GM19372 (cell line): ENCODE results near the gene PSORS1C2.
"Not testable (repeated sequence)": the region's sequence is repeated elsewhere in the genome, so short reads cannot be mapped to it uniquely, and the experiment has no call there.

Source experiments
- ATAC-seq: cut with Tn5 transposase; IDR thresholded peaks from one replicate; pipeline ENCODE4 v1.9.1; 2021; ENCODE audit warnings: mild to moderate bottlenecking, low read depth, moderate library complexity; ENCODE audit not compliant: unreplicated experiment

The PSORS1C2 gene

DNA sequence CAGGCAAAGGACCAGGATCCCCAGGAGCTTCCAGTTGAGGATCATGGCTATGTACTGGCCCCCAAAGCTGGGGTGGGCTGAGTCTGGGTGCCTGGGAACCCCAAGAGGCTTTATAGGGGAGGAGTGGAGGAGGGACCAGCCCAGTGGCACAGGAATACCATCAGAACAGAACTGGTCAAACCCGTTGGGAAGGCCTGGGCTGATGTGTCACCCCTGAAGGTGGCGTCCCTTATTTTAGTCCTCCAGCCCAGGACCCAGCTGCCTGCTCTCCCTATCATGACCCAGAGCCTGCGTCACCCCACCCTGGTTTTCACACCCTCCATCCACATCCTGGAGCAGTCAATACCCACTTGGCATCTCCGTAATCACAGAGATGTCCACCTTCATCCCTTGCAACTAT is at the start of gene PSORS1C2:
Gene PSORS1C2 (minus strand): TSS at position 85 of the 400 bp plus-strand sequence. CDS start 40 bp downstream, at position 45.
- ATAC-seq = no peak

DNA sequence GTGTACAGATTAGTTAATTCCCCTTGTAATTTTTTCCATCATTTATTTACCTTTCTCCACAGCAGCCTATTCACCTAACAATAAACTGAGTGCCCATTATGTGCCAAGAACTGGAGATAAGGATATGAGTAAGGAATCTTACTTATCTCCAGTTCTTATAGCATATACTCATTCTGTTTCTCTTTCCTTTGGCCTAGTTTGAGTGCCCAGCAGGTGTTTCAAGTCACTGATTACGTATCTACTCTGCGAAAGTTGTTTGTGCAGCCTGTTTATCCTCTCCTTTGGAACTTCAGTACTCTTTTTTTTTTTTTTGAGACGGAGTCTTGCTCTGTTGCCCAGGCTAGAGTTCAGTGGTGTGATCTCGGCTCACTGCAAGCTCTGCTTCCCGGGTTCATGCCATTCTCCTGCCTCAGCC is 48.9 kb upstream of the PSORS1C2 start:
- no peak for ATAC-seq

DNA sequence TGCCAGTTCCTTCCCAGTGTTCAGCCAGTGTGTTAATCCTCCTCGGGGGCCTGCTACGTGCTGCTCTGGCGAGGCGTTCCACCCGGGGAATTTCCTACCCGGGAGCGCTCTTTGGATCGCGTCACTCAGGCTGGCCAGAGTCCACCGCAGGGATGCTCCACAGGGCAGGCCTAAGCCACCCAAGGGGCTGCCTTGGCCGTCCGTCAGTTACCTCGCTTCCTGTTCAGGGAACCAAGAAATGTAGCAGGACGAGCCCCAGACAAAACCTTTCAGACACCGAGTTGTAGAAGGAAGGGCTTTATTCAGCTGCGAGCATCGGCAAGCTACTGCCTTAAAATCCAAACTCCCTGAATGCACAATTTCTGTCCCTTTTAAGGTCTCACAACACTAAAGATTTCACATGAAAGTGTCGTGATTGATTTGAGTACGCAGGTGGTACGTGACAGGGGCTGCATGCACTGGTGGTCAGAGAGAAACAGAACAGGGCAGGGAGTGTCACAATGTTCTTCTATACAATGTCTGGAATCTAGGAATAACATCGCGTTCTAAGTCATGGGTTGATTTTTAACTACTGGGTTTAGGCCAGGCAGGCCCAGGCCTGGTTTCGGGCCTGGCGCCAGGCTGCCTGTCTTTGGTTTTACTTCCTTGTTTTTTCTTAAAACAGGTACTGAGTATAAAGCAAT is 47.3 kb upstream of the PSORS1C2 start:
- ATAC-seq = no peak

DNA sequence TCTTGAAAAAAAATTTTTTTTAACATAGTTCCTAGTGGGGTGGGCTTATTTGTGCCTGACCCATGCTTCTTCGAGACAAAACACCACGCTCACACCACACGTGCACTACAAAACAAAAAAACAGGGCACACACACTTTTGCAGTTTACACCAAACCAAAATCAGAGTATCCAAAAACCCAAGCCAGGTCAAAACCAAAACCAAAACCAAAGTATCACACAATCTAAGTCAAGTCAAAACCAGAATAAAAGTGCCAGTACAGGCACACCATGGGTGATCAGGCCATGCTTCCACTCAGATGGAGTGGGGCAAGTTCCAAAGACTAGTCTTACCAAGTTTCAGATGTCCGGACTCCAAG is 46.8 kb upstream of the PSORS1C2 start:
- ATAC-seq = not testable (repeated sequence)

DNA sequence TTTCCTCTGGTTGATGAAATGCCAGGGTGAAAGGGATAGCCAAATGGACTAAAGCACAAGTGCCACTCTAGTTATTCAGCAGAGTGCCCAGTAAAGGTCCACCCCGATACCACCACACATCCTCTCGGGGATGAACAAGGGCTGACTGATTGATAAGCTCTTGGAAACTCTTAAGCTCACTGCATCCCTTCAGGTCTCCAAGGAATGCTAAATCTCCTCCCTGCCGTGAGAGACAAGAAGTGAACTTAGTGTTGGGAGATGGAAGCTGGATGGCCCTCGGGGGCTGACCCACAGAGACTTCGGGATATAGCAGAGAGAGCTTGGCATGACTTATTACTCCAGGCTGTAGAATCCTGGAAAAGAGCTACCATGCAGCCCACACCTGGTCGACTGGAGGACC is 45.0 kb upstream of the PSORS1C2 start:
- ATAC-seq = not testable (repeated sequence)

DNA sequence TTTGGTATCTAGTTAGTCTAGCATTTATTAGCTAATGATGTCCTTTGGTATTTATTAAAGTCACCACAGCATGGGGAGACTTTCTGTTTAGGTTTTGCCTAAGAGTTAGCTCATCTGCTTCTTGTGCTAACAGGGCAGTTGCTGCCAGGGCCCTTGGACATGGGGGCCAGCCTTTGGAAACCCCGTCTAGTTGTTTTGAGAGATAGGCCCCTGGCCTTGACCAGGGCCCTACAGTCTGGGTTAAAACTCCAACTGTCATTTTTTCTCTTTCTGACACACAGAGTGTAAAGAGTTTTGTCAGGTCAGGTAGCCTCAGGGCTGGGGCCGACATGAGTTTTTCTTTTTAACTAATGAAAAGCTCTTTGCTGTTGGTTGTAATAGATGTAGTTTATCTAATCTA is 44.4 kb upstream of the PSORS1C2 start:
- not testable (repeated sequence) for ATAC-seq

DNA sequence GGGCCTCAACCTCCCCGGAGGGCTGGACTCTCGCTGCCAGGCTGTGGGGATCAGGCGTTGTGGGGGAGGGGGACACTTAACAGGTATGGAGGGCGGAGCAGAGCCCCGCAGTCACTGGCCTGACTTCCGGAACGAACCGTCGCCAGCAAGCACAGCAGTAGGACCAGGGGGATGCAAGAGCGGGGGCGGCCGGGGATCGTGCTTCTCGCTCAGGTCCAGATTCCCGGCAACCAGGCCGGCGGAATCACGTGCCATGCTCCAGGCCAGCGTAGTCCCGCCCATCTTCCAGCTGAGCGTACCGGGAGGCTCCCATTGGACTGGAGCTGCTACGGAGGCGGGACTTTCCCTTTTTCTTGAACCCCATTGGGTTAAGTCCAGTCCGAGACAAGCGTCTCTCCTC is 41.6 kb upstream of the PSORS1C2 start:
- no peak for ATAC-seq

DNA sequence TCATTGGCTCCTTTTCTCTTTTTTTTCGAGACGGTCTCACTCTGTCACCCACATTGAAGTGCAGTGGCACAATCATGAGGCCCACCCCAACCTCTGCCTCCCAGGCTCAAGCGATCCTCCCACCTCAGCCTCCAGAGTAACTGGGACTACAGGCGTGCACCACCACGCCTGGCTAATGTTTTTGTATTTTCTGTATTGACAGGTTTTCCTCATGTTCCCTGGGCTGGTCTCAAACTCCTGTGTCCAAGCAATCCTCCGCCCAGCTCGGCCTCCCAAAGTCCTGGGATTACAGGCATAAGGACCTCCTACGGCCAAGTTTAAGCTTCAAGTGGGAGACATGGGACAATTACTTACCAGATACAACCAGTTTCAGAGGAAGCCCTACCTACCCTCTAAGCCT is 41.0 kb upstream of the PSORS1C2 start:
- no peak for ATAC-seq

DNA sequence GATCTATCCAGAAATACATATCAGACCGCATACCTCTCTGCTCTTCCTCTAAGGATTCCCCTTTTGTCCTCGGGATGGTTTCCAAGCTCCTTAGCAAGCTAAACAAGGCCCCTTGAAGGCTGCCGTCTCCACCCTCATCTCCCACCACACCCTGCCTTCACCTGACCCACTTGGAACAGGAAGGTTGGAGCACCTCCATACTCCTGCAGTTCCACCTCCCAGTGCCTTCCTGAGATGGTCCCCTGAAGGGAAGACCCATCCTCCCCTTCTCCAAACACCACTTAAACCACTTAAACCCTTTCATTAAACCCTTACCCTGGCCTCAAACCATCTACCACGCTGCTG is 40.1 kb upstream of the PSORS1C2 start:
- no peak for ATAC-seq

DNA sequence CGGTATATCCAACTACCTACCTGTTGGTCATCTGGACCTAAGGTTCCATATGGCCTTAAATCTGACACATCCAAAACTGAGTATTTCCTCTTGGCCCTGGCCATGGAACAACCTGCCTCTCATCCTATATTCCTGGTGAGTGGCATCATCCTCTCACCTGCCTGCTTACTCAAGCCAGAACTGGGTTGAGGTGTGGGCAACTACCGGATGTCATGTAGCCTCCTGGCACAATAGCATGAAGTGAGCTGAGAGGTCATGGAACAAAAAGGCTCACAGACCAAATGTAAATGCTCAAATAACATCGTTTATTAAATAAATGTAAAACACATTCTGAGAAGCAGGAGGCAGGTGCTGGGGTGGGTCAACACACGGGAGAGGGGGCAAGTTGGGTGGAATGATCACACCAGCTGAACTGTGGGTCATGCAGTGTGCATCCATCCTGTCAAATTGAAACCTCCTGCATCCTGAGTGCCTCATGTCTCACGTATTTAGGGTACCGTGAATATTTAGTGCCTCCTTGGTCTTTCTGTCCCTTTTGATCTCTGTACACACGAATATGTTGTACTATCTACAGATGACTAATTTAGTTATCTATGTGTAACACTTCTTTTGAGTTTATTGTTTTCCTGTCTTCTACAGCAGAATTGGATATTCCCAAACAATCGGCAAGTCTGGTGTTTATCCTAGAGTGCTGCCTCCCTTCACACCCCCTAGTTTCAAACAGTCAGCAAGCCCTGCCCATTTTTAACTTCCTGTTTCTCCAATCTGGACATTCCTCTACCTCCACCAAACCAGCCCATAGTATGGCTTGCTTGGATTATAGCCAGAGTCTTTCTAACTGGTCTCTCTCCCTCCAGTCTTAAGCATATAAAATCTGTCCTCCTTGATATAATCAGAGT is 39.5 kb upstream of the PSORS1C2 start:
- ATAC-seq = no peak

DNA sequence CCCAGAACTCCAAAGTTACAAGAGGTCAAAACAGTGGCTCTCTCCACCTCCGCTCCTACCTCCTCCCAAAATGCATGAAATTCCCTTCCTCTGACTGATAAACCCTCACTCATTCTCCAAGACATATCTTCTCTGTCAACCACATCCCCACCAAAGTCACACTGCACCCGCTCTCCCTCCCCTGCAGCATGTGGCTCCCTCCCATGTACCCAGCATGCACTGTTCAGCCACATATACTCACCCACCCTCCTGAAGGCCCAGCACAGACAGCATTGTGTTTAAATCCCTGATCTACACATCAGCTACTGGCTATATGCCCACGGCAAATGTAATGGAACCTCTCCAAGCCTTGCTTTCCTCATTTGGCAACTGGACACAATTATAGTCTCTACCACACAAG is 37.1 kb upstream of the PSORS1C2 start:
- ATAC-seq = no peak

DNA sequence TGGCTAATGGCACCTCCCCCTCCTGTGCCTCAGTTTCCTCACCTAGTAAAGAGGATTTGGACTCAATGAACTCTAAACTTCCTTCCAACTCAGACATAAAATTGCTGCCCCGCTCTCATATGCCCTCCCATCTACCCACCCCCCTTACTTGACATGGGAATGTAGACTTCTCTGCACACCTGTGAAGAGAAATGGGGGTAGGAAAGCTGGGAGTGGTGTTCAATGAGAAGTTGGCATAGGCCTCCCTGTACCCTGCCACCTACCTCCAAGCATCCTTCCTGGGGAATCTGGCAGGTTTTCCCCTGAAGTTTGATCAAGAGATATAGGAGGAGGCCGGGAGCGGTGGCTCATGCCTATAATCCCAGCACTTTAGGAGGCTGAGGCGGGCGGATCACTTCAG is 35.5 kb upstream of the PSORS1C2 start:
- no peak for ATAC-seq

DNA sequence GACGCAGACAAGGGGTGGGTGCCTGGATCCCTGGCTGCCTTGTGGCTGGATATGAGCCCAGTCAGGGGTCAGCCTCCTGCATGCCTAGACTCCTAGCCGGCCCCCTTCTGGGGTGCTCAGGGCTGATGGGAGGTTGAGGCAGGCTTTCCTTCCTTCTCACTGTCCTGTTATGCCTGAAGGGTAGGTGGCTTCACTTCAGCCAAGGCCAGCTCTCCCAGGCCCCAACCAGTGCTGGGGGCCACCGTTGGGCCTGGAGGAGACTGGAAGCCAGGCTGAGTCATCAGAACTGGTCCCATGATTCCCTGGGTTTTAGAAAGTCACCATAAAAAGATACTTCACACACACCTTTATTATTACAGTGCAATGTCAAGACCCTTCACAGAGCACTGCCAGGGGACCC is 34.5 kb upstream of the PSORS1C2 start:
- ATAC-seq = no peak

DNA sequence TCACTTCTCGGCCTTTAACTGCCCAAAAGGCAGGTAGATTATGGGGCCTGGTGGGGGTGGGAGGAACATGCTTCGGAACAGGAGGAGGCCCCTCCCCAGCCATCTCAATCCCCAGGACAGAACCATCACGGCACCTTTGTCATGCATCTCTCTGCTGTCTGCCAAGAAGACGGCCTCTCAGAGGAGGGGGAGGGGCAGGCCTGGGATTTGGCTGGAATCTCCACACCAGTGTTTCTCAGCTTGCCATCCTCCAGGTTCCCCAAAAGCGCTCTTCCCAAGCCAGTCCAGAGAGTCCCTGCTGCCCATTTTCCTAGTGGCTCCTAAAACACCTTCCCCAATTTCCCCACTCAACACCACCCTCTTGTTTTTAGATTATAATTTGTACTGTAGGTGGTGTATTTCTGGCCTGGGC is 34.1 kb upstream of the PSORS1C2 start:
- ATAC-seq = no peak

DNA sequence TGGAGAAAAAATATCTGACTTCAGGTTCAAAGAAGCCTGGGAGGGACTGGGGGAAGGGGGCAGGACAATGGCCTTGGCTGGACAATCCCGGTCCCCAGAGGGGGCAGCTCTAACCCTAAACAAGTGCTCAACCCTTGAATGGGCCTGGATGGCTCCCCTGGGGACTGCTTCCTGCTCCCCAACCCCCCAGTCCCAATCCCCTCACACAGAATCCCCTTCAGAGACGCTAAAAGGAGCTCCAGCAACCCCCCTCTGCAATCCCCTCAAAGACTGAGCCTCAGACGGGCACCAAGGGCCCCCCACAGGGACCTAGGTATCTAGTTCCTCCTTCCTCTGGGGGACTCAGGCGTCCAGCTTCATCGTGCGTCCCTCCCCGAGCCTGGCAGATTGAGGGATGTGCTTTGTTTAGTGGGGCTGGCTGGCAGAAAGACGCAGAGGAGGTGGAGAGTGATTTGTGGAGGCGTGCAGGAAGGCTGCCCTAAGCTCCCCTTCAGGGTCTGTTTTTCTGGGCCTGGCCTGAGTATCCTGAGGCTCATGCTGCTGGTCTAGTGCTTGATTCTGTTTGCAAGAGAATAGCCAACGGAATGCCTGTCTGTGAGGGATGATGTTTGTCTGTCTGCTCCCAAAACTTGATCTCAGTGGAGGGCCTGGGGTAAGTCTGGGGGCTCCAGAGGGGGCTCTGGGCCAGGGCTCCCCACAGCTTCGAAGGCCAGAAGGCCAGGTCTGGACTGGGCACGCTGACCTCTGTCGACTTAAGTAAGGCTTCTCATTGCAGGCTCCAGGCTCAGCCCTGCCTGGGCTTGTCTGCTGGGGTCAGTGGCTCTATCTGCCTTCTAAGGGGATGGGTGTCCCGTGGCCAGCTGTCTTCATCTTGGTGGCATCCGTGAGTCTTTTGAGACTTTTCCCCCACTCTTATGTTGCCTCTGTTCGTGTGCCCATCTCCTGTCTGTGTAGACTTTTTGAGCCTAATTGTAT is 33.4 kb upstream of the PSORS1C2 start:
- ATAC-seq = no peak

DNA sequence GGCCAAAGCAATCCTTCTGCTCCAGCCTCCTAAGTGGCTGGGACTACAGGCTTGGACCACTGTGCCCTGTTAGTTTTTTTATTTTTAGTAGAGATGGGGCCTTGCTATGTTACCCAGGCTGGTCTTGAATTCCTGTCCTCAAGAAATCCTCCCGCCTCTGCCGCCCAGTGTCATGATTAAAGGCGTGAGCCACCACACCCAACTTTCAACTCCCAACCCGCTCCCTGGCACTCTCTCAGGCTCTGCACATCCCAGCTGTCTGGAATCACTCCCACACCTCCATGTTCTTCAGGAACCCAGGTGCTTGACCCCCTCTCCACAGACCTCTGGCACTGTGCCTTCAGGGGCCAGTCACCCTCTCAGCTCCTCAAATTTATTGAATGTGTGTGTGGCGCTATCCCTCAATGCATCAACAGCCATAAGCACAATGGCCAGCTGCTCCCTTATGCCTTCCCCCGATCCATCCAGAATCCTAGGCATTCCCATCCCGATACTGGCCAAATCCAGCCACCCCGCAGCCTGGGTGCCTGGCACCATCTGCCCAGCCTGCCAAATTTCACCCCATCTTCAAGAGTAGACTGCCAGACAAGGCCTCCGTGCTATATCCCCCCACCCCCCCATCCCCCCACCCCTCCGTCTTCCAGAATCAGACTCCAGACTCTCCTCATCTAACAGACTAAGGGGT is 32.3 kb upstream of the PSORS1C2 start:
- ATAC-seq = no peak

DNA sequence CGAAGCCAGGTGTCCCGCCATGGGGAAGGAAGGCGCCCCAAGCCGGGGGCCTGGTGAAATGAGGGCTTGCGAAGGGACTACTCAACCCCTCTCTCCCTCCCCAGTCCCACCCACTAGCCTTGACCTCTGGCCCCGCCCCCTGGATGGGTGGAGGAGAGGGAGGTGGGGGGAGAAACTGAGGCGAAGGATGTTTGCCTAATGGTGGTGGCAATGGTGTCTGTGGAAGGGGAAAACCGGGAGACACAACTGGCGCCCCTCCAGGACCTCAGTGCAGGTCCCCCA is 31.7 kb upstream of the PSORS1C2 start, which contains the start of gene POU5F1:
Gene POU5F1 (minus strand): TSS at position 83 of the 282 bp plus-strand sequence. CDS start 62 bp downstream, at position 21.
- ATAC-seq = no peak

DNA sequence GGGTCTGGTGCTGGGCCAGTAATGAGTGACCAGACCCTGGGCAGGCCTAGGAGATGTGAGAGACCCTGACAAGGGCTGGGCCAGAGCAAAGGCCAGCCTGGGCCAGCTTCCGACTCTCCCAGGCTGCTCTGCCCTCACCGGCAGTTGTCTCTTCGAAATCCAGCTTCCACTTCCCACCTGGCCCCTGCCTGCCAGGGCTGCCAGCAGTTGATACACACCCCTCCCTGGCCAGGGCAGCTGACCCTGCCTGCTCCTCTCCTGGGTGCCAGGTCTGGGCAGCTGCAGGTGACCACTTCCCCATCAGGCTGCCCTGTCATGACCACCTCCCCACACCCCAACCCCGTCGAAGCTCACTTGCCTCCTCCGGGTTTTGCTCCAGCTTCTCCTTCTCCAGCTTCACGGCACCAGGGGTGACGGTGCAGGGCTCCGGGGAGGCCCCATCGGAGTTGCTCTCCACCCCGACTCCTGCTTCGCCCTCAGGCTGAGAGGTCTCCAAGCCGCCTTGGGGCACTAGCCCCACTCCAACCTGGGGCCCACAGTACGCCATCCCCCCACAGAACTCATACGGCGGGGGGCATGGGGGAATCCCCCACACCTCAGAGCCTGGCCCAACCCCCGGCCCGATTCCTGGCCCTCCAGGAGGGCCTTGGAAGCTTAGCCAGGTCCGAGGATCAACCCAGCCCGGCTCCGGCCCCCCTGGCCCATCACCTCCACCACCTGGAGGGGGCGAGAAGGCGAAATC is 31.2 kb upstream of the PSORS1C2 start:
- not testable (repeated sequence) for ATAC-seq

DNA sequence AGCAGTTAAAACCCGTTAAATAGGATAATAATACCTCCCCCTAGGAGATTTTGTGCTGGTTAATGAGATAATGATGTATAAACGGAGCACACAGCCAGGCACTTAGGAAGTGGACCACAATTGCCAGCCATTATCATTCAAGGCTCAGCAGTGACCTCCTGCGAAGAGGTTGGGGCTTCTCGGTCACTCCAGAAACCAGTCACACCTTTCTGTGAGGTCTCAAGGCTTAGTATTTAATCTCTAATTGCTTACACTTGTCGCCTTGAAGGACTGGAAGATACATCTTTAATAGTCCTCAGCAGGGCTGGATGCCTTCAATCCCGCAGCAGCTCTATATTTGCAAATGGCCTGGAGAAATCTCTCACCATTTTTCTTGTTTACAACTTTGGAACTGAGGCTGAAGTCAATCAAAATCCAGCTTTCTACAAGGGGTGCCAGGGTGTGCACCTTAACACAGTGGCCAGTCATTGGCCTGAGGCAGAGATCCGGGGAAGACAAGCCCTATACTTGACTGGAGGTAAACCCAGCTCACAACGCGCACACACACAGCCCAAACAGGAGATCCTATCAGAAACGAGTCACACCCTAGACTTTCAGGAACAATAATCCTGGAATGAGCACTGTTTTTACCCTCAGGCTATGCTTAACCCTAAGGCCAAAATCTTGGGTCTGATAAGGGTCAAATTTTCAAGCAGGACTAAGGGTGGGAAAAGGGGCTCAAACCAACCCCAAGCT is 30.4 kb upstream of the PSORS1C2 start:
- no peak for ATAC-seq
